Fibroblast of pulmonary artery (primary cell): ENCODE measurements around the gene CEP120.

Experiments used
- DNase-seq: peaks from one replicate; pipeline ENCODE4 v3.0.0-alpha.2; 2010; ENCODE audit warnings: low read depth
- H3K4me3 ChIP-seq: replicated peaks from 2 replicates; pipeline ENCODE4 v1.5.1; 2011; ENCODE audit warnings: low read depth, mild to moderate bottlenecking, control low read depth, low read length, moderate library complexity
- TF ChIP-seq, protein P1 (sequence below): IDR thresholded peaks from 2 replicates; pipeline ENCODE4 v1.5.1; 2011; ENCODE audit warnings: mild to moderate bottlenecking, control low read depth, low read length, inconsistent platforms; ENCODE audit errors: missing control alignments

The CEP120 gene

DNA sequence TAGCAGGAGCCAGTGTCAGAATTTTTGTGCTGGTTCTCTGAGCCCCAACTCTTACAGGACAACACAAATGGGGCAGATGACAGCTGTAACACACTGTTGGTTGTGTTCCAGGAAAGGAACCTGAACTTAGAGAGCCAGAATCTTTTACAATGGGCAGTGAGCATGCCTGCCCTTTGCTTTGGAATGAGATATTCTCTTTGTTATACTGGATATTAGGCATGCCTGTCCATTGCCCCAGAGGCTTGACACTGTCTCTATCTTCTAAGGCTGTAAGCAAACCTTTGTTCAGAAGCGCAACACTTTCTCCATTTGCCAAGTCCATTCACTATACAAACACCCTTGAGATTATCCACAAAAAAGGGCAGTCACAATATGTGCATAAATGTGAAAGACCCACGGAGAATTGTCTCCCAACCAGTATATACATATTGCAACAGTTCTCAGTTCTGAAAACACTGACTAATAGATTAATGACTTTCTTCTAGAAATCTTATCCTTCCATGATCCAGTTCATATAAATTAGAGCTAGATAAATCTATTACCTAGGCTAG is 26.3 kb upstream of the CEP120 start:
- no peak for DNase-seq
- TF ChIP-seq, protein P1, sequence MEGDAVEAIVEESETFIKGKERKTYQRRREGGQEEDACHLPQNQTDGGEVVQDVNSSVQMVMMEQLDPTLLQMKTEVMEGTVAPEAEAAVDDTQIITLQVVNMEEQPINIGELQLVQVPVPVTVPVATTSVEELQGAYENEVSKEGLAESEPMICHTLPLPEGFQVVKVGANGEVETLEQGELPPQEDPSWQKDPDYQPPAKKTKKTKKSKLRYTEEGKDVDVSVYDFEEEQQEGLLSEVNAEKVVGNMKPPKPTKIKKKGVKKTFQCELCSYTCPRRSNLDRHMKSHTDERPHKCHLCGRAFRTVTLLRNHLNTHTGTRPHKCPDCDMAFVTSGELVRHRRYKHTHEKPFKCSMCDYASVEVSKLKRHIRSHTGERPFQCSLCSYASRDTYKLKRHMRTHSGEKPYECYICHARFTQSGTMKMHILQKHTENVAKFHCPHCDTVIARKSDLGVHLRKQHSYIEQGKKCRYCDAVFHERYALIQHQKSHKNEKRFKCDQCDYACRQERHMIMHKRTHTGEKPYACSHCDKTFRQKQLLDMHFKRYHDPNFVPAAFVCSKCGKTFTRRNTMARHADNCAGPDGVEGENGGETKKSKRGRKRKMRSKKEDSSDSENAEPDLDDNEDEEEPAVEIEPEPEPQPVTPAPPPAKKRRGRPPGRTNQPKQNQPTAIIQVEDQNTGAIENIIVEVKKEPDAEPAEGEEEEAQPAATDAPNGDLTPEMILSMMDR = no peak
- H3K4me3 ChIP-seq = no peak overlapping the region

DNA sequence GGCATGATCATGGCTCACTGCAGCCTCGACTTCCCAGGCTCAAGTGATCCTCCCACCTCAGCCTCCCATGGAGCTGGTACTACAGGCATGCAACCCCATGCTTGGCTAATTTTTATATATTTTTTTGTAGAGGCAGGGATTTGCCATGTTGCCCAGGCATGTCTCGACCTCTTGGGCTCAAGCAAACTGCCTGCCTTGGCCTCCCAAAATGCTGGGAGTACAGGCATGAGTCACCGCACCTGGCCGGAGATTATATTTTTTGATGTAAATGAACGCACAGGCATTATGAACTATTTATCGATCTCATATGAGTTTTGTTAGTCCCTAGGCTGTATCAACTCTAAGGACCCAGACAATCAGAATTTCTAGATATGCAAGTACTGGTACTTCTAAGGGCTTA is 25.5 kb upstream of the CEP120 start:
- H3K4me3 ChIP-seq = no peak overlapping the region
- TF ChIP-seq, protein P1 = no peak
- no peak for DNase-seq

DNA sequence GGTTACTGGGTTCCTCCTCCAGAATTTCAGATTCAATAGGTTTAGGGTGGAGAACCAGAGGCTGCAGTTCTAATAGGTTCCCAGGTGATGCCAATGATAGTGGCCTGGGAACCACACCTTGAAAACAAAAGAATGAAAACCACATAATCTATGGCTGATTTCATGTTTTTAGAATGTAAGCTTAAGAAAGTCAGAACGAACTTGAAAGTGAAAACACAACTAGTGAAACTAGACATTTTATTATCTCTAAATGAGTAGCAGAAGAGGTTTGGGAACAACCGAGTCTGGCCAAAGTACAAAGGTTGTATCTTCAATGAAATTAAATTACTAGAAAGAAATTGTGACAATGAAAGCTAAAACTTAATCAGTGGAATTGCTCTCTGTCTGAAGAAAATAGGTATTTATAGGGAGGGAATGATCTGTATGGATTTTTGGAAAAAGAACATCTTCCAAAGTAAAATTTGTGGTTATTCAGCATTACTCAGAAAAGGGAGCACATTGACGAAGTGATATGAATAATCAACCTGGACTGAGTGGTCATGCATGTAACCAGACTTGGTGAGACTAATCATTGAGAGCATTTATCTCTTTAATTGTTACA is 24.9 kb upstream of the CEP120 start:
- no peak overlapping the region for H3K4me3 ChIP-seq
- no peak for DNase-seq
- TF ChIP-seq, protein P1 = no peak

DNA sequence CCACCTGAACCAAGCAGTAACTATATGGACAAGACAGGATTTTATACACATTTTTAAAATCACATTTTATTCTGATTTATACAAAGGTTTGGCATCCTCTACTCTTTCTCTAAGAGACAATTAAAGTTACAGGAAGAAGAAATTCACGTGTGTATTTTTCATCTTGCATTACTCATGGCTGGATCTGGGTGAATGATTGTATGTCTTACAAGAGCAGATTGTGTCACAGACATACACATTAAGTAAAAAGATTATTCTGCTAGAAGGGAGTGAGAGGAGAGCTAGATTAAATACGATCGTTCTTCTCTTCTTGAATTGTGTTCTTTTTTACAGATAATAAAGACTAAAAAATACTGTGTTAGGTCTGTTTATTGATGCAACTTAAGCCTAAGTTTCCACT is 20.8 kb upstream of the CEP120 start:
- TF ChIP-seq, protein P1 = no peak
- no peak for DNase-seq
- no peak overlapping the region for H3K4me3 ChIP-seq

DNA sequence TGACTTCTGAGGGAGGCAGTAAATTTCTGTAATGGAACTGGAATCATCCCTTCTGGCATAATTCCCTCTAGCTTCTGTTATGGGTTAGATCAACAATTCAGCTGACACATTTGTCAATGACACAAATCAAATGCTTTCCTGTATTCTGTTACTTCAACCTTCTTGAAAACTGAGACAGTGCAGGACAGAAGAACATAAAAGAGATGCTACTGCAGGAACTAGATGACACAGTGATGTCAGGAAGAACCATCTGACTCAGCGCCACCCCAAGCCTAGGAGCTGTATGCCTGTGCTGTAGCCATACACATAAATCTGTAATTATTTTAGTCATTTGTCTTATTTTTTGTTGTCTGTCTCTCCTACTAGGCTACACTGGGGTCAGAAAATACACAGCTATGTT is 18.2 kb upstream of the CEP120 start:
- DNase-seq = no peak
- H3K4me3 ChIP-seq = no peak overlapping the region
- TF ChIP-seq, protein P1 = no peak

DNA sequence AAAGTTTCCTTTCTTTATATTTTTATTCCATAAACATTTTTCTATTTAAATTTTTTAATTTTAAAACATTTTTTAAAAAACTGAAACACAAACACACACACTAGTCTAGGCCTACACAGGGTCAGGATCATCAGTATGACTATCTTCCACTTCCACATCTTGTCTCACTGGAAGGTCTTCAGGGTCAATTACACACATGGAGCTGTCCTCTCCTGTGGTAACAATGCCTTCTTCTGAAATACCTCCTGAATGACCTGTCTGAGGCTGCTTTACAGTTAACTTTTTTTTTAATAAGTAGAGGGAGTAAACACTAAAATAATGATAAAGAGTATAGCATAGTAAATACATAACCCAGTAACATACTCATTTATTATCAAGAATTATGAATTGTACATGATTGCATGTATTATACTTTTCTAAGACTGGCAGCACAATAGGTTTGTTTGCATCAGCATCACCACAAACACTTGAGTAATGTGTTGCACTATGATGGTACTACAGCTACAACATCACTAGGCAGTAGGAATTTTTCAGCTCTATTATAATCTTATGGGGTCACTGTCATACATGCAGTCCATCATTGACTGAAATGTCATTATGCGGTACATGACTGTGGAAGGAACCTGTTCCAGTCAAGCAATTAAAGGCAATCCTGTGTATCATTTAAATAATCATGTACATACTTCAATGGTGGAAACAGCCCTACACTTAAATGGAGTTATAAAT is 17.4 kb upstream of the CEP120 start:
- no peak for DNase-seq
- H3K4me3 ChIP-seq = no peak overlapping the region
- TF ChIP-seq, protein P1 = no peak
